ENCODE results near the gene FAAP20. TPM values are rescaled to one million over a fixed set of nuclear protein-coding genes. Genes with fewer than 3 reads are reported as not detected.

FAAP20 gene
- total and polyA plus RNA-seq, 9 of the 15 experiments (the other 6 are each of a cell fraction or from before 2014, with no cell fraction given): 0.58 to 143 (median 9.9) TPM

- TF ChIP-seq, protein P1, sequence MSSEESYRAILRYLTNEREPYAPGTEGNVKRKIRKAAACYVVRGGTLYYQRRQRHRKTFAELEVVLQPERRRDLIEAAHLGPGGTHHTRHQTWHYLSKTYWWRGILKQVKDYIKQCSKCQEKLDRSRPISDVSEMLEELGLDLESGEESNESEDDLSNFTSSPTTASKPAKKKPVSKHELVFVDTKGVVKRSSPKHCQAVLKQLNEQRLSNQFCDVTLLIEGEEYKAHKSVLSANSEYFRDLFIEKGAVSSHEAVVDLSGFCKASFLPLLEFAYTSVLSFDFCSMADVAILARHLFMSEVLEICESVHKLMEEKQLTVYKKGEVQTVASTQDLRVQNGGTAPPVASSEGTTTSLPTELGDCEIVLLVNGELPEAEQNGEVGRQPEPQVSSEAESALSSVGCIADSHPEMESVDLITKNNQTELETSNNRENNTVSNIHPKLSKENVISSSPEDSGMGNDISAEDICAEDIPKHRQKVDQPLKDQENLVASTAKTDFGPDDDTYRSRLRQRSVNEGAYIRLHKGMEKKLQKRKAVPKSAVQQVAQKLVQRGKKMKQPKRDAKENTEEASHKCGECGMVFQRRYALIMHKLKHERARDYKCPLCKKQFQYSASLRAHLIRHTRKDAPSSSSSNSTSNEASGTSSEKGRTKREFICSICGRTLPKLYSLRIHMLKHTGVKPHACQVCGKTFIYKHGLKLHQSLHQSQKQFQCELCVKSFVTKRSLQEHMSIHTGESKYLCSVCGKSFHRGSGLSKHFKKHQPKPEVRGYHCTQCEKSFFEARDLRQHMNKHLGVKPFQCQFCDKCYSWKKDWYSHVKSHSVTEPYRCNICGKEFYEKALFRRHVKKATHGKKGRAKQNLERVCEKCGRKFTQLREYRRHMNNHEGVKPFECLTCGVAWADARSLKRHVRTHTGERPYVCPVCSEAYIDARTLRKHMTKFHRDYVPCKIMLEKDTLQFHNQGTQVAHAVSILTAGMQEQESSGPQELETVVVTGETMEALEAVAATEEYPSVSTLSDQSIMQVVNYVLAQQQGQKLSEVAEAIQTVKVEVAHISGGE (CRISPR knock-in tag; IDR thresholded peaks at IDR 0.05): no peak
- TF ChIP-seq, protein P2, sequence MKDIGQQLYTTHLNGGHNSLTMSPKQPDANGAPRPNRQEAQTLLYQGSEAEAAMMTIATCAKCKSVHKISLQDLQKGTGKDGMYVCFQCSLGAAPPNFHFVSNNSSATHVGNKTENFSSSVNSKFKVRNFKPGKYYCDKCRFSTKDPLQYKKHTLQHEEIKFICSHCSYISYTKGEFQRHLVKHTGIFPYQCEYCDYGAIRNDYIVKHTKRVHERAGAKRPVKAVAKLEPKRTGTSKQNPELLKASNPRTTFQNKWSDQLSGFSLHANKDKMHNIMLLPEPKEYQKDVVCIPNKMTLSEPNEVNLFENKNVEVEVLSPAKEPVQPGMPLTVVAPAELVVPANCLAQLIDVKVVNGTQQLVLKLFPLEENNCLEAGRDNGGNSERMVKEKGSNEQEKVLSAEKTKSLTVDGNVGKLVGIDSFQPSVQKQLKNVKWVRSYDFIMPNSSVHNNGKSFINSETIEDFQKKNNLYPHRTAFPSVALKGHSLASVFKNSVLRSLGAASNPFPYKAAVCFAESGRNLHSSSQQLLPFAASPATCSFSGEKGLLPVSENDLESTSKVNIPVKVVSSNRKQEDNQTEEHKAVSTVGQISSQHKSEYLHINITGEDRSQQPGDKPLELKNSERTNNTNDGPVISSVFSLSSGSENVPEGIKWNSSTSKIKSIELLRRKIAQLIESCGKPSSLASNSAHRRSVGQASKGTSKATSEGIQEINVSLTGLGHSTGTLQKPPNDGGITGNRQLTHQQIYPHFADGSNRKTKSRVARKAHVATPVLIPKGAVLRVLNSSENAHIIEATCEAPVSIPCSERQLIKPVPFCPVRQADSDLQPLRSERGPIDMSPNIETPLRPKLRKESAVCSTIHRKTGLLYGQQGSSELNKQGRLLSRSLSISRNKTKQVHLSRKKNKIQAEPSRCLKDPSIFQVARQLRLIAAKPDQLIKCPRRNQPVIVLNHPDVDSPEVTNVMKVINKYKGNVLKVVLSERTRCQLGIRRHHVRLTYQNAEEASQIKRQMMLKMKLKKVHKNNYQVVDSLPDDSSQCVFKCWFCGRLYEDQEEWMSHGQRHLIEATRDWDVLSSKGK (CRISPR knock-in tag; IDR thresholded peaks at IDR 0.05): no peak
- TF ChIP-seq EP300 (IDR thresholded peaks at IDR 0.05; ENCODE audit: low read length): no peak
- TF ChIP-seq, protein P3, sequence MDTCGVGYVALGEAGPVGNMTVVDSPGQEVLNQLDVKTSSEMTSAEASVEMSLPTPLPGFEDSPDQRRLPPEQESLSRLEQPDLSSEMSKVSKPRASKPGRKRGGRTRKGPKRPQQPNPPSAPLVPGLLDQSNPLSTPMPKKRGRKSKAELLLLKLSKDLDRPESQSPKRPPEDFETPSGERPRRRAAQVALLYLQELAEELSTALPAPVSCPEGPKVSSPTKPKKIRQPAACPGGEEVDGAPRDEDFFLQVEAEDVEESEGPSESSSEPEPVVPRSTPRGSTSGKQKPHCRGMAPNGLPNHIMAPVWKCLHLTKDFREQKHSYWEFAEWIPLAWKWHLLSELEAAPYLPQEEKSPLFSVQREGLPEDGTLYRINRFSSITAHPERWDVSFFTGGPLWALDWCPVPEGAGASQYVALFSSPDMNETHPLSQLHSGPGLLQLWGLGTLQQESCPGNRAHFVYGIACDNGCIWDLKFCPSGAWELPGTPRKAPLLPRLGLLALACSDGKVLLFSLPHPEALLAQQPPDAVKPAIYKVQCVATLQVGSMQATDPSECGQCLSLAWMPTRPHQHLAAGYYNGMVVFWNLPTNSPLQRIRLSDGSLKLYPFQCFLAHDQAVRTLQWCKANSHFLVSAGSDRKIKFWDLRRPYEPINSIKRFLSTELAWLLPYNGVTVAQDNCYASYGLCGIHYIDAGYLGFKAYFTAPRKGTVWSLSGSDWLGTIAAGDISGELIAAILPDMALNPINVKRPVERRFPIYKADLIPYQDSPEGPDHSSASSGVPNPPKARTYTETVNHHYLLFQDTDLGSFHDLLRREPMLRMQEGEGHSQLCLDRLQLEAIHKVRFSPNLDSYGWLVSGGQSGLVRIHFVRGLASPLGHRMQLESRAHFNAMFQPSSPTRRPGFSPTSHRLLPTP (IDR thresholded peaks at IDR 0.05; ENCODE audit: borderline replicate concordance, extremely low read depth, insufficient read length): no peak
- TF ChIP-seq HMBOX1 (IDR thresholded peaks at IDR 0.05): no peak
- TF ChIP-seq ETV6 (IDR thresholded peaks at IDR 0.05; ENCODE audit: borderline replicate concordance in 1 of 2, low read depth in 2 of 2, low read length in 1 of 2): no peak
- TF ChIP-seq ETV6 (CRISPR knock-in tag; IDR thresholded peaks at IDR 0.05; ENCODE audit: borderline replicate concordance): no peak
- TF ChIP-seq SRSF7 (optimal IDR thresholded peaks at IDR 0.05; ENCODE audit: low read depth, low read length): no peak
- TF ChIP-seq CREM (IDR thresholded peaks at IDR 0.05; ENCODE audit: low read depth): no peak
- TF ChIP-seq NR2C2 (CRISPR knock-in tag; IDR thresholded peaks at IDR 0.05): no peak
- TF ChIP-seq NR2C2 (tag; IDR thresholded peaks at IDR 0.05): no peak
- TF ChIP-seq ZNF212 (CRISPR knock-in tag; IDR thresholded peaks at IDR 0.05): no peak
- TF ChIP-seq RFX1 (IDR thresholded peaks at IDR 0.05): no peak
- no peak for TF ChIP-seq ZKSCAN8 (CRISPR knock-in tag; IDR thresholded peaks at IDR 0.05)
These were observed 50.6 kb downstream of the FAAP20 start (continued) for GRCh38 chr1:2143814-2144500.
